ENCODE measurements around the gene ADAMTSL4.

Gene ADAMTSL4

GRCh38 chr1:150609732-150610131, 60.5 kb downstream of the ADAMTSL4 start:
- TF ChIP-seq, protein P1, sequence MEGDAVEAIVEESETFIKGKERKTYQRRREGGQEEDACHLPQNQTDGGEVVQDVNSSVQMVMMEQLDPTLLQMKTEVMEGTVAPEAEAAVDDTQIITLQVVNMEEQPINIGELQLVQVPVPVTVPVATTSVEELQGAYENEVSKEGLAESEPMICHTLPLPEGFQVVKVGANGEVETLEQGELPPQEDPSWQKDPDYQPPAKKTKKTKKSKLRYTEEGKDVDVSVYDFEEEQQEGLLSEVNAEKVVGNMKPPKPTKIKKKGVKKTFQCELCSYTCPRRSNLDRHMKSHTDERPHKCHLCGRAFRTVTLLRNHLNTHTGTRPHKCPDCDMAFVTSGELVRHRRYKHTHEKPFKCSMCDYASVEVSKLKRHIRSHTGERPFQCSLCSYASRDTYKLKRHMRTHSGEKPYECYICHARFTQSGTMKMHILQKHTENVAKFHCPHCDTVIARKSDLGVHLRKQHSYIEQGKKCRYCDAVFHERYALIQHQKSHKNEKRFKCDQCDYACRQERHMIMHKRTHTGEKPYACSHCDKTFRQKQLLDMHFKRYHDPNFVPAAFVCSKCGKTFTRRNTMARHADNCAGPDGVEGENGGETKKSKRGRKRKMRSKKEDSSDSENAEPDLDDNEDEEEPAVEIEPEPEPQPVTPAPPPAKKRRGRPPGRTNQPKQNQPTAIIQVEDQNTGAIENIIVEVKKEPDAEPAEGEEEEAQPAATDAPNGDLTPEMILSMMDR (IDR thresholded peaks at IDR 0.05; ENCODE audit: extremely low read depth, insufficient read depth, missing control alignments), result no peak
- no peak for DNase-seq (ENCODE audit: low spot score)
- in situ Hi-C loops (cut with MboI; ENCODE audit: low pct_unique_long_range_greater_than_20kb, low sequenced_read_pairs, unreplicated experiment), result loop anchor here (10.0 kb wide), 1 partner anchor 45 kb away; no protein-coding TSS in a partner anchor

Data from GM13977 (cell line).